ENCODE results near the gene NYAP2.

The NYAP2 gene

DNA sequence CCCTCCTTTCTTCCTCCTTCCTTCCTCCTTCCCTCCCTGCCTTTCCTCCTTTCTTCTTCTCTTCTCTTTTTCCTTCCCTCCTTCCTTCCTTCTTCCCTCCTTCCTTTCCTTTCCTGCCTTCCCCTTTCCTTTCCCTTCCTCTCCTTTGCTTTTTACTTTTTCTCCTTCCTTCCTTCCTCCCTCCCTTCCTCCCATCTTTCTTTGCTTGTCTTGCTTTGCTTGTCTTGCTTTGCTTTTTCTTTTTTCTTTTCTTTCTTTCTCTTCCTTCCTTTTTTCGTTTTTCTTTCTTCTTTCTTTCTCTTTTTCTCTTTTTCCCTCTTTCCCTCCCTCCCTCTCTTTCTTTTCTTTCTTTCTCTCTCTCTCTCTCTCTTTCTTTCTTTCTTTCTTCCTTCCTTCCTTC, 113.0 kb downstream of the NYAP2 start:
- no peak overlapping the region for H3K27ac ChIP-seq
- TF ChIP-seq, protein P1, sequence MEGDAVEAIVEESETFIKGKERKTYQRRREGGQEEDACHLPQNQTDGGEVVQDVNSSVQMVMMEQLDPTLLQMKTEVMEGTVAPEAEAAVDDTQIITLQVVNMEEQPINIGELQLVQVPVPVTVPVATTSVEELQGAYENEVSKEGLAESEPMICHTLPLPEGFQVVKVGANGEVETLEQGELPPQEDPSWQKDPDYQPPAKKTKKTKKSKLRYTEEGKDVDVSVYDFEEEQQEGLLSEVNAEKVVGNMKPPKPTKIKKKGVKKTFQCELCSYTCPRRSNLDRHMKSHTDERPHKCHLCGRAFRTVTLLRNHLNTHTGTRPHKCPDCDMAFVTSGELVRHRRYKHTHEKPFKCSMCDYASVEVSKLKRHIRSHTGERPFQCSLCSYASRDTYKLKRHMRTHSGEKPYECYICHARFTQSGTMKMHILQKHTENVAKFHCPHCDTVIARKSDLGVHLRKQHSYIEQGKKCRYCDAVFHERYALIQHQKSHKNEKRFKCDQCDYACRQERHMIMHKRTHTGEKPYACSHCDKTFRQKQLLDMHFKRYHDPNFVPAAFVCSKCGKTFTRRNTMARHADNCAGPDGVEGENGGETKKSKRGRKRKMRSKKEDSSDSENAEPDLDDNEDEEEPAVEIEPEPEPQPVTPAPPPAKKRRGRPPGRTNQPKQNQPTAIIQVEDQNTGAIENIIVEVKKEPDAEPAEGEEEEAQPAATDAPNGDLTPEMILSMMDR (IDR thresholded peaks at IDR 0.05): no peak
- H3K4me3 ChIP-seq: no peak overlapping the region
- no peak for DNase-seq (ENCODE audit: low spot score)

DNA sequence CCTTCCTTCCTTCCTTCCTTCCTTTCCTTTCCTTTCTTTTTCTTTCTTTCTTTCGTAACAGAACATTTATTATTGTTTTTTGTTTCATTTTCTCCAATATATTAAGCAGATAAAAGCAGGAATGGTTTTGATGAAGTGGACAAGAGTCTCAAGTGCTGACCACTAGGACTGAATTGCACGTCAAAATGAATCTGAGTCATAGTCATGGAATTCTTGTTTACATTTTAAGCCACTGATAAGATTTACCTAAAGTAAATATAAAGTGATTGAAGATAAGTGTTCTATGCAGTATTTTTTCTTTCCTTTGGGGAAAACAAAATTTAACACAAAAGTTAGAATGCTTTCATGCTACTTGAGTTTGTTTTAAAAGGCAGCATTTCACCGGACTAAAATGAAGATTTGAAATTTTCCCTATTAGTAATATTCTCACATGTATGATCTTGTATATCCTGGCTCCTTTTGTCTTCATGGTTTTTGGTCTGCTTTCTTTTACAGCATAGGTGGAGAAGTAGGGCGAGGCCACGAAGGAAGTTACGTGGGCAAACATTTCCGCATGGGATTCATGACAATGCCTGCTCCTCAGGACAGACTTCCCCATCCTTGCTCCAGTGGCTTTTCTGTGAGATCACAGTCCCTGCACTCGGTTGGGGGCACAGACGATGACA, 113.5 kb downstream of the NYAP2 start:
- no peak for DNase-seq (ENCODE audit: low spot score)
- TF ChIP-seq, protein P1 (IDR thresholded peaks at IDR 0.05): no peak
- Histone ChIP-seq H3K27ac (no peak overlapping the region), H3K4me3 (no peak overlapping the region)

DNA sequence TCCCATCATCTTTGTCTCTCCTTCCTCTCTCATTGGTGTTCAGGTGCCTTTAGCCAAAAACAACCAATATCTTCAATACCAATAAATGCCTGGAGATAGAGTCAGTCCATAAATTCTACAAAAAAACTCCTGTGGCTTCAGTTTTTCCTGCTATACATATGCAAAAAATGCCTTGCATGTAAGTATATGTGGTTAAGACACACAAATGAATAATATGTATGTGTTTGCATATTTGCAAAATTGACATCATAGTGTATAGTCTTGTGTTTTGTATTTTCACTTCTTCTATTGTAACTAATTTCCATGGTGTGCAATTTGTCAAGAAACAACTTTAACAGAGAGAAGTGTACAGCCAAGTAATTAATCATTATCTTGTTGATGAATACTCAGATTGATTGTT, 115.5 kb downstream of the NYAP2 start:
- no peak overlapping the region for H3K27ac ChIP-seq
- TF ChIP-seq, protein P1 (IDR thresholded peaks at IDR 0.05): no peak
- H3K4me3 ChIP-seq: no peak overlapping the region
- no peak for DNase-seq (ENCODE audit: low spot score)

DNA sequence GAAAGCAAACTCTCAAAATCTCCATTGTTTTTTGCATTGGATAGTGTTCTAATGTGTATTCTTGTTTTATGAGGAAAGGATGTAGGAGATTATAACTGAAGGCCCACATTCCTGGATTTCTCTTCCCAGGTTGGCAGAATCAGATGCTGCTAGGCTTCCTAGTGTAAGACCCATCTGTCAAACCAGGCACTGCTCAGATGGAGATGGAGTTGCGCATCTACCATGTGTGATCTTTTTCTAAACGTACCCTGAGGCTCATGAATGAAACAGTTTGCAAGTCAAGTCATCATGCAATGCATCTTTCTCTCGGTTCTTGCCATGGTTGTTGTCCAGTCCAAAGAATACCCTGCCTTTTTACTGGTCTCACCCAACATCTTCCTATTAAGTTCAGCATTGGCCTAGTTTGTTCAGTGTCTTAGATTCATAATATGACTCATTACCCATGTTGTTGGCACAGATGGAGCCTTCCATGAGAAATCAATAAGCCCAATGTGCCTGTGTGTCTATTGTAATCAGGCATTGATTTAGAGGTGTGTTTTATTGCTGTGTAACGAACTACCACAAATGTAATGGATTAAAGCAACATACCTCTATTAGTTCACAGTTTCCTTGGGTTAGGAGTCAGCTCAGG, 127.4 kb downstream of the NYAP2 start:
- DNase-seq (ENCODE audit: low spot score): no peak
- TF ChIP-seq, protein P1 (IDR thresholded peaks at IDR 0.05): no peak
- Histone ChIP-seq H3K27ac (no peak overlapping the region), H3K4me3 (no peak overlapping the region)

DNA sequence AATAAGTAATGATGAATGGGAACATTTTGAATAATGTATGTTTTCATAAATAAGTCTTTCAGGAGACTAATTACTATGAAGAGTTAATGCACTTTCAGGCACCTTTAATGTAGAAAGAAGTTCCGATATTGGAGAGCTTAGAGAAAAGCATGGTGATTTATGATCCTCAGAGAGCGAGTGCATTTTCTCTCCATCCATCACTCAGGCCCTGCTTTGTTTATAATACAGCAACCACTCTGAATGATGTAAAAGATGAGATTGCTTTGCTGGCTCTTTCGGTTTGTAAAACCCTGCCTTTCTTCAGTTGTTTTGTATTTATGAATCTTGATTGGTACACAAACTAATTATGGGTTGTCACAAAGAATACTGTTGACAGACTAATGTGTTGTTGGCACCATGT, 132.0 kb downstream of the NYAP2 start:
- no peak overlapping the region for H3K27ac ChIP-seq
- DNase-seq (ENCODE audit: low spot score): no peak
- no peak overlapping the region for H3K4me3 ChIP-seq
- TF ChIP-seq, protein P1 (IDR thresholded peaks at IDR 0.05): no peak

DNA sequence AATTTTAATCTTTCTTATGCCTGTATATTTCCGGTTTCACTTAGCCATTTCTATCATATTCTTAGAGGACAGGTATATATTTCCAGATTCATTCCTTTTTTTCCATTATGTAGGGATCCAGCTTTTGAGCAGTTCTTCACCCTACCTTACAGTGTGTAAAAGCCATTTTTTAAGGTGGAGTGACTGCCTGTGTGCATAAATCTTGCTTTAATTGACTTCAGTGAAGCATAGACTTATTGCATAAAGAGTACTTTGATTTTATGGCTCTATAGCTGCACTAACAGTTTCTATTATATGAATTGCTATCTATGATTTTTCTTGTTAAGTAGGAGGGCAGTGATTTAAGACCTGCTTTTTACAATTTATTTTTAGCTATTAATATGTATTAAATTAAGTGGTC, 132.6 kb downstream of the NYAP2 start:
- DNase-seq (ENCODE audit: low spot score): no peak
- no peak overlapping the region for H3K27ac ChIP-seq
- no peak overlapping the region for H3K4me3 ChIP-seq
- TF ChIP-seq, protein P1 (IDR thresholded peaks at IDR 0.05): no peak

DNA sequence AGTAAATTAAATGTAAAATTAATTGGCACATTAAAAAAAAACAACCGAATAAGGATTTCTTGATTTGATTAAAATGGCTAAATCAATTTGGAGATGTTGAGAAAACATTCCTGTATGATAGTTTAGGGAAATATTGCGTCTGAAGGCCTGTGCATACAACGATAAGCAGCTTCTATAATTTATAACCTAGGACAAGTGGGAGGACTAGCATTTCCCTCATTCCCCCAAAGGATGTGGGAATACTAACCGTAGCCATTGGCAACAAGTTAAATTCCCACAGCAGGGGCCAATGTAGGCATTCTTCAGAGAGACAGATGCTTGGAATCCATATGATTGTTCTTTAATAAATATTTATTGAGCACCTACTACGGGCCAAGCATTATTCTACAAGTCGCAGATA, 134.5 kb downstream of the NYAP2 start:
- no peak overlapping the region for H3K27ac ChIP-seq
- no peak for DNase-seq (ENCODE audit: low spot score)
- H3K4me3 ChIP-seq: no peak overlapping the region
- TF ChIP-seq, protein P1 (IDR thresholded peaks at IDR 0.05): no peak
